H1 (cell line): ENCODE data around the gene SLC4A9. TPM values are rescaled to one million over a fixed set of nuclear protein-coding genes. Genes with fewer than 3 reads are reported as not detected.

Experiments
- CTCF ChIA-PET: fragments of 300-600 bp; sonication (Branson Sonifier 250); formaldehyde crosslinking; loops from one replicate; lab custom pipeline; 2021; ENCODE audit not compliant: partially characterized antibody; lab: Charles Lee
- POLR2A ChIA-PET: fragments of 300-600 bp; sonication (Branson Sonifier 250); formaldehyde crosslinking; loops from one replicate; lab custom pipeline; 2021; ENCODE audit warnings: inconsistent platforms; ENCODE audit not compliant: partially characterized antibody; lab: Charles Lee
- DNase-seq, 2 experiments: peaks; one replicate each; pipeline versions ENCODE4 v3.0.0 to v3.0.0-alpha.2; 2010 to 2022; ENCODE audit warnings: low spot score in 2 of 2, low read depth in 1 of 2, mixed read lengths in 1 of 2
- FAIRE-seq: peaks from 2 replicates; lab custom pipeline; 2011; peaks lifted over from hg19 to GRCh38; lab: Jason Lieb, UNC
- H2AFZ ChIP-seq: 2 replicates; pipeline ENCODE4 v1.8.1; 2012; ENCODE audit warnings: low read length, inconsistent platforms
- H2AK5ac ChIP-seq: 2 replicates; pipeline ENCODE4 v1.6.1; 2013; ENCODE audit warnings: low read depth, low read length
- H2BK120ac ChIP-seq: replicated peaks from 2 replicates; pipeline ENCODE3; 2013; ENCODE audit warnings: low read depth, low read length, inconsistent platforms
- H2BK12ac ChIP-seq: 2 replicates; pipeline ENCODE4 v1.6.1; 2013; ENCODE audit warnings: low read depth, low read length
- H2BK15ac ChIP-seq: 2 replicates; pipeline ENCODE4 v1.6.1; 2013; ENCODE audit warnings: low read length
- H2BK20ac ChIP-seq: 2 replicates; pipeline ENCODE4 v1.6.1; 2013; ENCODE audit warnings: low read length
- H2BK5ac ChIP-seq: 2 replicates; pipeline ENCODE4 v1.6.1; 2013; ENCODE audit warnings: low read depth, low read length
- H3K14ac ChIP-seq: 2 replicates; pipeline ENCODE4 v1.6.1; 2013; ENCODE audit warnings: inconsistent platforms; ENCODE audit not compliant: insufficient read length
- H3K18ac ChIP-seq: 2 replicates; pipeline ENCODE4 v1.6.1; 2013; ENCODE audit warnings: low read length; ENCODE audit errors: extremely low read depth
- H3K23ac ChIP-seq: 2 replicates; pipeline ENCODE4 v1.6.1; 2013; ENCODE audit warnings: inconsistent platforms; ENCODE audit not compliant: insufficient read length
- H3K23me2 ChIP-seq: 2 replicates; pipeline ENCODE4 v1.6.1; 2013; ENCODE audit warnings: low read depth, low read length
- H3K27ac ChIP-seq: 2 replicates; pipeline ENCODE4 v1.6.1; 2011; ENCODE audit warnings: low read depth, low read length, inconsistent platforms
- H3K27me3 ChIP-seq, 4 experiments: replicated peaks in 1 of 4; 1 replicate in 1 of 4; 2 replicates in 3 of 4; pipeline versions ENCODE4 v1.6.1 to v1.8.1; 2011 to 2013; ENCODE audit warnings: low read length in 3 of 4, mild to moderate bottlenecking in 3 of 4, inconsistent platforms in 2 of 4, mixed read lengths in 2 of 4, moderate library complexity in 1 of 4; ENCODE audit not compliant: control insufficient read depth in 3 of 4, insufficient read depth in 3 of 4; ENCODE audit errors: extremely low read depth in 1 of 4
- H3K36me3 ChIP-seq, 4 experiments: 2 replicates each; pipeline versions ENCODE4 v1.6.1 to v1.8.1; 2011 to 2013; ENCODE audit warnings: mild to moderate bottlenecking in 4 of 4, low read length in 3 of 4, moderate library complexity in 2 of 4, control low read depth in 1 of 4, inconsistent platforms in 1 of 4; ENCODE audit not compliant: insufficient read depth in 4 of 4, control insufficient read depth in 2 of 4
- H3K4ac ChIP-seq: replicated peaks from 2 replicates; pipeline ENCODE3; 2013; ENCODE audit warnings: low read length, low read depth, mixed read lengths, inconsistent platforms; ENCODE audit not compliant: insufficient read length
- H3K4me1 ChIP-seq, 4 experiments: replicated peaks in 1 of 4; 1 replicate in 1 of 4; 2 replicates in 3 of 4; pipeline versions ENCODE4 v1.6.1 to v1.8.1; 2011 to 2013; ENCODE audit warnings: low read length in 3 of 4, inconsistent platforms in 2 of 4, mixed read lengths in 1 of 4; ENCODE audit not compliant: insufficient read depth in 4 of 4, control insufficient read depth in 3 of 4
- H3K4me2 ChIP-seq, 2 experiments: 2 replicates each; pipeline versions ENCODE4 v1.6.1 to v1.8.1; 2011 to 2013; ENCODE audit warnings: low read depth in 2 of 2, low read length in 2 of 2, control low read depth in 1 of 2, inconsistent platforms in 1 of 2, mild to moderate bottlenecking in 1 of 2; ENCODE audit not compliant: insufficient read depth in 1 of 2
- H3K4me3 ChIP-seq, 4 experiments: fragments of 200-600, 300-600 bp in 1 of 4; sonication (generic), shearing (Covaris generic), sonication (Bioruptor Twin) in 1 of 4; 2 replicates each; pipeline versions ENCODE4 v1.5.1 to v1.8.1; 2011 to 2016; ENCODE audit warnings: low read length in 4 of 4, low read depth in 3 of 4, control low read depth in 2 of 4, inconsistent platforms in 2 of 4, mild to moderate bottlenecking in 2 of 4, mixed read lengths in 1 of 4, moderate library complexity in 1 of 4; ENCODE audit not compliant: insufficient read depth in 2 of 4; ENCODE audit errors: extremely low read depth in 1 of 4
- H3K56ac ChIP-seq: replicated peaks from 2 replicates; pipeline ENCODE3; 2013; ENCODE audit warnings: low read depth, mild to moderate bottlenecking, mixed read lengths, low read length, inconsistent platforms; ENCODE audit not compliant: insufficient read length
- H3K79me1 ChIP-seq: 2 replicates; pipeline ENCODE4 v1.6.1; 2013; ENCODE audit warnings: low read depth, low read length, control low read depth
- H3K79me2 ChIP-seq, 2 experiments: 2 replicates each; pipeline versions ENCODE4 v1.6.1 to v1.8.1; 2012 to 2013; ENCODE audit warnings: low read length in 2 of 2, mild to moderate bottlenecking in 2 of 2, inconsistent platforms in 1 of 2; ENCODE audit not compliant: insufficient read depth in 2 of 2, control insufficient read depth in 1 of 2
- H3K9ac ChIP-seq, 4 experiments: replicated peaks in 1 of 4; 1 replicate in 1 of 4; 2 replicates in 3 of 4; pipeline versions ENCODE4 v1.6.1 to v1.8.1; 2011 to 2013; ENCODE audit warnings: low read depth in 3 of 4, low read length in 3 of 4, control low read depth in 2 of 4, mild to moderate bottlenecking in 2 of 4, moderate library complexity in 2 of 4, inconsistent platforms in 1 of 4; ENCODE audit errors: extremely low read depth in 1 of 4
- H3K9me3 ChIP-seq, 2 experiments: 2 replicates each; pipeline versions ENCODE4 v1.6.1 to v1.8.1; 2012 to 2013; ENCODE audit warnings: mild to moderate bottlenecking in 2 of 2, moderate library complexity in 2 of 2, control low read depth in 1 of 2, inconsistent platforms in 1 of 2, low read depth in 1 of 2, low read length in 1 of 2, mixed read lengths in 1 of 2; ENCODE audit not compliant: insufficient read depth in 2 of 2
- H4K20me1 ChIP-seq, 2 experiments: replicated peaks in 1 of 2; 2 replicates each; pipeline versions ENCODE3 to v1.8.1; 2011 to 2013; ENCODE audit warnings: inconsistent platforms in 2 of 2, low read length in 2 of 2, mild to moderate bottlenecking in 1 of 2; ENCODE audit not compliant: insufficient read depth in 2 of 2, control insufficient read depth in 1 of 2
- H4K5ac ChIP-seq: 2 replicates; pipeline ENCODE4 v1.6.1; 2013; ENCODE audit warnings: low read length, low read depth, mixed read lengths, inconsistent platforms; ENCODE audit not compliant: insufficient read length
- H4K8ac ChIP-seq: 2 replicates; pipeline ENCODE4 v1.8.0; 2013; ENCODE audit warnings: mild to moderate bottlenecking, moderate library complexity, low read length, inconsistent platforms; ENCODE audit not compliant: insufficient read depth; ENCODE audit errors: extremely low read depth
- H4K91ac ChIP-seq: replicated peaks from 2 replicates; pipeline ENCODE3; 2013; ENCODE audit warnings: low read length, mixed read lengths, inconsistent platforms; ENCODE audit not compliant: insufficient read length
- FOSL1 ChIP-seq: IDR thresholded peaks from 2 replicates; pipeline ENCODE4 v1.6.1; 2011; ENCODE audit warnings: mild to moderate bottlenecking, low read depth, low read length, moderate library complexity; ENCODE audit not compliant: insufficient read depth
- HDAC2 ChIP-seq, 2 experiments: fragments of 300-600 bp in 1 of 2; sonication (generic) in 1 of 2; IDR thresholded peaks; 2 replicates each; pipeline ENCODE4 v1.6.1; 2011 to 2012; ENCODE audit warnings: low read depth in 2 of 2, low read length in 2 of 2, mild to moderate bottlenecking in 2 of 2, moderate library complexity in 2 of 2, borderline replicate concordance in 1 of 2, inconsistent platforms in 1 of 2
- HDAC6 ChIP-seq: IDR thresholded peaks from one replicate; pipeline ENCODE4 v1.7.1; 2012; ENCODE audit warnings: low read depth, mild to moderate bottlenecking, inconsistent platforms, low read length, moderate library complexity
- JUN ChIP-seq: IDR thresholded peaks from 2 replicates; pipeline ENCODE4 v1.6.1; 2011; ENCODE audit warnings: low read depth, mild to moderate bottlenecking, improper control_type of control experiment, low read length
- SP1 ChIP-seq: IDR thresholded peaks from 2 replicates; pipeline ENCODE4 v1.6.1; 2011; ENCODE audit warnings: low read depth, low read length
- SP4 ChIP-seq: IDR thresholded peaks from 2 replicates; pipeline ENCODE4 v1.6.1; 2012; ENCODE audit warnings: low read length, inconsistent platforms
- SRF ChIP-seq: IDR thresholded peaks from 2 replicates; pipeline ENCODE4 v1.6.1; 2011; ENCODE audit warnings: mild to moderate bottlenecking, low read depth, low read length, moderate library complexity
- SUZ12 ChIP-seq: fragments of 200-600 bp; sonication (generic); IDR thresholded peaks from 2 replicates; pipeline ENCODE4 v1.6.1; 2012; ENCODE audit warnings: mild to moderate bottlenecking, inconsistent platforms, low read length, moderate library complexity, mixed read lengths
- TAF1 ChIP-seq: IDR thresholded peaks from 2 replicates; pipeline ENCODE4 v1.6.1; 2011; ENCODE audit warnings: mild to moderate bottlenecking, low read depth, low read length
- TBP ChIP-seq: IDR thresholded peaks from 2 replicates; pipeline ENCODE4 v1.6.1; 2011; ENCODE audit warnings: low read depth, low read length, improper control_type of control experiment
- ZNF274 ChIP-seq: IDR thresholded peaks from 2 replicates; pipeline ENCODE4 v1.7.0; 2012; ENCODE audit warnings: low read length, borderline replicate concordance; ENCODE audit errors: extremely low read depth
- WGBS, 2 experiments: shearing (Covaris generic) in 1 of 2; methylation state at CpG; one replicate each; pipeline versions ENCODE4 v1.1.6 to v1.1.7; 2013 to 2015; ENCODE audit warnings: low lambda C conversion rate in 2 of 2, mixed read lengths in 2 of 2, inconsistent platforms in 1 of 2, low coverage in 1 of 2, missing lambda C conversion rate in 1 of 2; ENCODE audit not compliant: insufficient replicate concordance in 2 of 2, insufficient coverage in 1 of 2, insufficient read length in 1 of 2; ENCODE audit errors: extremely low coverage in 1 of 2, missing lambda C conversion rate in 1 of 2; 5-methylcytosine and 5-hydroxymethylcytosine counted together
- polyA plus RNA-seq, 7 experiments: library from polyadenylated mRNA; depleted of rRNA in 3 of 7; stranded (reverse) in 5 of 7; unstranded in 2 of 7; fragments of >200 nt in 5 of 7; fragments of 200-250 nt in 2 of 7; gene quantifications; 1 replicate in 5 of 7; 2 replicates in 1 of 7; 4 replicates in 1 of 7; pipeline versions ENCODE4 v1.2.1 to v1.2.3, GENCODE V29; 2011 to 2013; ENCODE audit warnings: missing spikeins in 2 of 7, mixed read lengths in 2 of 7
- total RNA-seq: library from RNA; stranded (reverse); fragmentation: NEBNext Ultra II Directional; extraction: Animal tissue kit (Norgen Biotek cat#: 25700); gene quantifications from 2 replicates; pipeline ENCODE4 v1.2.1, GENCODE V29; 2021
- TF ChIP-seq, protein P1 (sequence below): IDR thresholded peaks from 2 replicates; pipeline ENCODE4 v1.6.1; 2012; ENCODE audit warnings: low read length, inconsistent platforms
- TF ChIP-seq, protein P2 (sequence below): IDR thresholded peaks from 2 replicates; pipeline ENCODE4 v1.6.1; 2012; ENCODE audit warnings: inconsistent platforms

Gene SLC4A9
- total and polyA plus RNA-seq, 2 of the 8 experiments (the other 6 are each of a cell fraction or from before 2014, with no cell fraction given), result 0.15 to 0.28 TPM

DNA sequence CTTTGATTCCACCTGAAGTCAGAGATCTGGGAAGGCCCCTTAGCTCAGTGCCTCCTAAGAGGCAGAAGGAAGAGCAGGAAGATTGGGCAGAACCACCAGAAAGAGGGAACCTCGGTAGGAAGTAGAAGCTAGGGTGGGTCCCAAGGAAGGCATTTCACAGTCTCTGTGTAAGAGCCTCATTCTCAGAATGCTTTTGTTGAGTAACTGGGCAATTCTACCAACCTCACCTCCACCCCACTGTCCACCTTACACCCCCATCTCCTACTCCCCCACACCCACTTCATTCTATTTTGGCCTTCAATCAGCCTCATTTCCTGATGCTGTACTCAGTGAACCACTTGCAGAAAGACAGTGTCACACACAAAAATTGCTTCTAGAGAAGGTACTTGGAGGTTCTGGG lies 17.1 kb upstream of the SLC4A9 start:
- Histone ChIP-seq H4K5ac (no peak overlapping the region), H3K18ac (no peak overlapping the region), H3K36me3 (no peaks in the 10 kb centered on the region; a peak in 1 of 8 replicates), H3K4me1 (peaks cover 0 to 16% (median 6%) of the 10 kb centered on the region in 4 experiments; a peak in 5 of 7 replicates), H4K20me1 (peaks cover 0 to 4% of the 10 kb centered on the region in 2 experiments), H3K9ac (no peak overlapping the region), H3K4me2 (no peak overlapping the region), H3K27me3 (peaks cover 0 to 11% (median 5%) of the 10 kb centered on the region in 4 experiments; a peak in 6 of 7 replicates), H2BK15ac (no peak overlapping the region), H2AK5ac (no peak overlapping the region), H3K56ac (no peak overlapping the region), H2BK20ac (no peak overlapping the region), H3K23ac (no peak overlapping the region), H4K8ac (no peak overlapping the region), H3K4me3 (no peak overlapping the region), H2BK12ac (no peak overlapping the region), H2BK5ac (no peak overlapping the region), H3K27ac (no peak overlapping the region), H2AFZ (no peak overlapping the region), H3K14ac (no peak overlapping the region), H3K9me3 (no peaks in the 10 kb centered on the region), H3K79me1 (no peaks in the 10 kb centered on the region; the same call in 1 of the 2 replicates), H3K79me2 (no peaks in the 10 kb centered on the region), H4K91ac (no peak overlapping the region), H2BK120ac (no peak overlapping the region), H3K4ac (no peak overlapping the region), H3K23me2 (peaks cover 4% of the 10 kb centered on the region)
- FAIRE-seq (no peak), DNase-seq (no peak)
- ChIA-PET POLR2A (no interaction called here), CTCF (interaction anchor here (0.6 to 15.0 kb wide), 7 partner anchors 9 to 173 kb away, joined by 3 to 676 read pairs (median 7); partner anchors contain the start of genes PFDN1 and SLC4A9)
- 73% methylated on average over 1 of the region's 1 CpG; no CpG with 5 or more reads in 1 of the 2 experiments for WGBS, 2 experiments
- TF ChIP-seq HDAC6 (no peak), SP1 (no peak), FOSL1 (no peak), SP4 (no peak), TBP (no peak), SUZ12 (no peak), HDAC2 (IDR thresholded peaks at IDR 0.05; ENCODE audit: borderline replicate concordance in 1 of 2, low read depth in 2 of 2, low read length in 2 of 2) (no peak), SRF (no peak), TAF1 (no peak), ZNF274 (no peak), JUN (no peak)
- TF ChIP-seq, protein P1, sequence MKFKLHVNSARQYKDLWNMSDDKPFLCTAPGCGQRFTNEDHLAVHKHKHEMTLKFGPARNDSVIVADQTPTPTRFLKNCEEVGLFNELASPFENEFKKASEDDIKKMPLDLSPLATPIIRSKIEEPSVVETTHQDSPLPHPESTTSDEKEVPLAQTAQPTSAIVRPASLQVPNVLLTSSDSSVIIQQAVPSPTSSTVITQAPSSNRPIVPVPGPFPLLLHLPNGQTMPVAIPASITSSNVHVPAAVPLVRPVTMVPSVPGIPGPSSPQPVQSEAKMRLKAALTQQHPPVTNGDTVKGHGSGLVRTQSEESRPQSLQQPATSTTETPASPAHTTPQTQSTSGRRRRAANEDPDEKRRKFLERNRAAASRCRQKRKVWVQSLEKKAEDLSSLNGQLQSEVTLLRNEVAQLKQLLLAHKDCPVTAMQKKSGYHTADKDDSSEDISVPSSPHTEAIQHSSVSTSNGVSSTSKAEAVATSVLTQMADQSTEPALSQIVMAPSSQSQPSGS, result no peak
- TF ChIP-seq, protein P2, sequence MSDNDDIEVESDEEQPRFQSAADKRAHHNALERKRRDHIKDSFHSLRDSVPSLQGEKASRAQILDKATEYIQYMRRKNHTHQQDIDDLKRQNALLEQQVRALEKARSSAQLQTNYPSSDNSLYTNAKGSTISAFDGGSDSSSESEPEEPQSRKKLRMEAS, result no peak
